ENCODE measurements around the gene SCUBE3. TPM values are rescaled to one million over a fixed set of nuclear protein-coding genes. Genes with fewer than 3 reads are reported as not detected.

The SCUBE3 gene
- total RNA-seq, 1 experiment from 2014 or later, result 0.05 TPM

DNA sequence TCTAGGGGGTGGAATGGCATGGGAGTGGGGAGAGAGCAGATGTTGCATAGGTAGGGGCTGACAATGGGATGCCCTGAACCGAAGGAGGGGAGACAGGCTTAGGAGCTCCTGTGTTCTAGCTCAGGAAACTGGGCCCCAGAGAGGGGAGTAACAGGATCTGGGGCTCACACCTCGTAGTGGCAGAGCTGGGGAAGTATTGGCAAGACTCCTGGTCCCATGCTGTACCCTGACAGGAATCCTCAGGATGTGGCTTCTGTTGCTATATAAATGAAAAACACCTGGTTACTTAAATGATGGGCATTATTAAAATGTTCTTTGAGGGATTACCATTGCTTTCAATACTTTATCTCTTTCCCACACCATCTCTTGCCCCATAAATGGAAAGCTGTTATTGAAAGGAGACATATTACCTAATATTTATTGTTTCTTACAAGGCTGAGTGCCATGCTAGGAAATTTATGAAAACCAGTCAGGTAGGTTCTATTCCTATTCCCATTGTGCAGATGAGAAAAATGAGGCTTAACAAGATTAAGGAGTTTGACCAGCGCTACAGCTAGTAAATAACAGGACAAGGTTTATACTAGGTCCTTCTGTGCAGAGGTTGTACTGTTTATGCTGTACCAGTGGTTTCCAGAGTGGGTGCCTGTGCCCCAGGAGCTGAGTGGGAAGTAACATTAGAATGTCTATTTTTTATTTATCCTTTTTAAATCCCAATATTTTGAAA lies 37.3 kb upstream of the SCUBE3 start:
- H3K36me3 ChIP-seq (ENCODE audit: control insufficient read depth in 1 of 2, insufficient read depth in 2 of 2, low read length in 2 of 2), result no peaks in the 10 kb centered on the region
- H3K9me3 ChIP-seq (ENCODE audit: control insufficient read depth in 1 of 2, insufficient read depth in 1 of 2, low read depth in 1 of 2, low read length in 2 of 2), result no peaks in the 10 kb centered on the region
- ChIA-PET RAD21 (ENCODE audit: low non-redundant PET in 1 of 2, low total read pairs in 2 of 2, uncharacterized antibody in 2 of 2, unreplicated experiment in 2 of 2) (no interaction called here), POLR2A (no interaction called here), CTCF (no interaction called here)
- TF ChIP-seq CBX3 (IDR thresholded peaks at IDR 0.05; ENCODE audit: low read depth) (no peak), ELF1 (IDR thresholded peaks at IDR 0.05; ENCODE audit: borderline replicate concordance, low read depth) (no peak), YY1 (IDR thresholded peaks at IDR 0.05; ENCODE audit: extremely low read depth, insufficient replicate concordance, low read depth, low read length) (no peak), RAD21 (IDR thresholded peaks at IDR 0.05; ENCODE audit: low read depth) (no peak), SRF (IDR thresholded peaks at IDR 0.05; ENCODE audit: low read depth) (no peak), ZFX (IDR thresholded peaks at IDR 0.05) (no peak)
- TF ChIP-seq, protein P1, sequence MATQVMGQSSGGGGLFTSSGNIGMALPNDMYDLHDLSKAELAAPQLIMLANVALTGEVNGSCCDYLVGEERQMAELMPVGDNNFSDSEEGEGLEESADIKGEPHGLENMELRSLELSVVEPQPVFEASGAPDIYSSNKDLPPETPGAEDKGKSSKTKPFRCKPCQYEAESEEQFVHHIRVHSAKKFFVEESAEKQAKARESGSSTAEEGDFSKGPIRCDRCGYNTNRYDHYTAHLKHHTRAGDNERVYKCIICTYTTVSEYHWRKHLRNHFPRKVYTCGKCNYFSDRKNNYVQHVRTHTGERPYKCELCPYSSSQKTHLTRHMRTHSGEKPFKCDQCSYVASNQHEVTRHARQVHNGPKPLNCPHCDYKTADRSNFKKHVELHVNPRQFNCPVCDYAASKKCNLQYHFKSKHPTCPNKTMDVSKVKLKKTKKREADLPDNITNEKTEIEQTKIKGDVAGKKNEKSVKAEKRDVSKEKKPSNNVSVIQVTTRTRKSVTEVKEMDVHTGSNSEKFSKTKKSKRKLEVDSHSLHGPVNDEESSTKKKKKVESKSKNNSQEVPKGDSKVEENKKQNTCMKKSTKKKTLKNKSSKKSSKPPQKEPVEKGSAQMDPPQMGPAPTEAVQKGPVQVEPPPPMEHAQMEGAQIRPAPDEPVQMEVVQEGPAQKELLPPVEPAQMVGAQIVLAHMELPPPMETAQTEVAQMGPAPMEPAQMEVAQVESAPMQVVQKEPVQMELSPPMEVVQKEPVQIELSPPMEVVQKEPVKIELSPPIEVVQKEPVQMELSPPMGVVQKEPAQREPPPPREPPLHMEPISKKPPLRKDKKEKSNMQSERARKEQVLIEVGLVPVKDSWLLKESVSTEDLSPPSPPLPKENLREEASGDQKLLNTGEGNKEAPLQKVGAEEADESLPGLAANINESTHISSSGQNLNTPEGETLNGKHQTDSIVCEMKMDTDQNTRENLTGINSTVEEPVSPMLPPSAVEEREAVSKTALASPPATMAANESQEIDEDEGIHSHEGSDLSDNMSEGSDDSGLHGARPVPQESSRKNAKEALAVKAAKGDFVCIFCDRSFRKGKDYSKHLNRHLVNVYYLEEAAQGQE (IDR thresholded peaks at IDR 0.05; ENCODE audit: low read depth), result no peak
- peaks cover 8 to 19% of the 10 kb centered on the region in 2 experiments for H3K4me1 ChIP-seq (ENCODE audit: control insufficient read depth in 1 of 2, insufficient read depth in 2 of 2, low read length in 2 of 2)
- H2AFZ ChIP-seq (ENCODE audit: low read depth, low read length, poor library complexity, severe bottlenecking), result no peak overlapping the region
- no peak overlapping the region for H3K9ac ChIP-seq (ENCODE audit: low read length)
- DNase-seq (ENCODE audit: low read depth, low spot score) (no peak), ATAC-seq (no peak)
- no peaks in the 10 kb centered on the region for H4K20me1 ChIP-seq (ENCODE audit: insufficient read depth)
- H3K9me2 ChIP-seq (ENCODE audit: insufficient read depth), result no peaks in the 10 kb centered on the region
- H3K27ac ChIP-seq (ENCODE audit: low read depth, low read length), result no peak overlapping the region
- intact Hi-C loops (cut with micrococcal nuclease), result no loop called here
- no peaks in the 10 kb centered on the region for H3K79me2 ChIP-seq (ENCODE audit: insufficient read depth, low read length)
- H3K4me2 ChIP-seq (ENCODE audit: low read length), result no peak overlapping the region
- no peaks in the 10 kb centered on the region for H3K27me3 ChIP-seq (ENCODE audit: insufficient read depth, low read length)
- no TSS peak for BruUV-seq (replicated peaks)
- H3K4me3 ChIP-seq (replicated peaks in 1 of 2; ENCODE audit: low read depth in 1 of 2, low read length in 2 of 2), result no peak overlapping the region

Data from HCT116 (cell line).